ENCODE results near the gene ADORA2B.

Gene ADORA2B

GRCh38 chr17:15946611-15947120, 1.7 kb downstream of the ADORA2B start:
- DNase-seq (ENCODE audit: low read depth), result no peak
- TF ChIP-seq CTCF (IDR thresholded peaks at IDR 0.05; ENCODE audit: insufficient read depth, low read depth, low read length, missing control alignments), result no peak
- no peak overlapping the region for H3K4me3 ChIP-seq (ENCODE audit: low read depth, low read length)

GRCh38 chr17:15947271-15947670, 2.3 kb downstream of the ADORA2B start:
- no peak for DNase-seq (ENCODE audit: low read depth)
- TF ChIP-seq CTCF (IDR thresholded peaks at IDR 0.05; ENCODE audit: insufficient read depth, low read depth, low read length, missing control alignments), result no peak
- no peak overlapping the region for H3K4me3 ChIP-seq (ENCODE audit: low read depth, low read length)

GRCh38 chr17:15947976-15948752, 3.2 kb downstream of the ADORA2B start:
- no peak for DNase-seq (ENCODE audit: low read depth)
- no peak for TF ChIP-seq CTCF (IDR thresholded peaks at IDR 0.05; ENCODE audit: insufficient read depth, low read depth, low read length, missing control alignments)

GRCh38 chr17:15951368-15952047, 6.6 kb downstream of the ADORA2B start:
- no peak for TF ChIP-seq CTCF (IDR thresholded peaks at IDR 0.05; ENCODE audit: insufficient read depth, low read depth, low read length, missing control alignments)
- DNase-seq (ENCODE audit: low read depth), result no peak
- no peak overlapping the region for H3K4me3 ChIP-seq (ENCODE audit: low read depth, low read length)

More at GRCh38 chr17:15947976-15948752, 3.2 kb downstream of the ADORA2B start:
- H3K4me3 ChIP-seq (ENCODE audit: low read depth, low read length), result no peak overlapping the region

- TF ChIP-seq CTCF (IDR thresholded peaks at IDR 0.05; ENCODE audit: insufficient read depth, low read depth, low read length, missing control alignments), result no peak
- DNase-seq (ENCODE audit: low read depth), result no peak
- no peak overlapping the region for H3K4me3 ChIP-seq (ENCODE audit: low read depth, low read length)
Measured at GRCh38 chr17:15952048-15952532, 7.2 kb downstream of the ADORA2B start.

GRCh38 chr17:15952916-15953790, 8.2 kb downstream of the ADORA2B start:
- DNase-seq (ENCODE audit: low read depth), result no peak
- H3K4me3 ChIP-seq (ENCODE audit: low read depth, low read length), result no peak overlapping the region
- no peak for TF ChIP-seq CTCF (IDR thresholded peaks at IDR 0.05; ENCODE audit: insufficient read depth, low read depth, low read length, missing control alignments)

Data from GM12865 (cell line).